CD4-positive, alpha-beta T cell treated with Interleukin-2 at 100 ng/mL for 4 hours (primary cell): ENCODE data around the gene MRPS21.
"Not testable (repeated sequence)": the region's sequence is repeated elsewhere in the genome, so short reads cannot be mapped to it uniquely, and the experiment has no call there.

ENCODE experiments used
- DNase-seq: peaks from one replicate; pipeline ENCODE4 v3.0.0-alpha.2; 2020; ENCODE audit warnings: low spot score

MRPS21 gene

GRCh38 chr1:150281758-150282557 is 11.7 kb upstream of the MRPS21 start, which contains the start of gene CIART:
CIART (plus strand) TSS chr1:150282554; CDS start chr1:150283268, 714 bp downstream.
- peak; percentile 82 for DNase-seq

GRCh38 chr1:150282558-150282958 is 11.1 kb upstream of the MRPS21 start:
- DNase-seq = no peak

GRCh38 chr1:150283260-150283659 is 10.4 kb upstream of the MRPS21 start:
- no peak for DNase-seq

- no peak for DNase-seq
These were observed 5.3 kb upstream of the MRPS21 start for GRCh38 chr1:150288382-150288781.

- no peak for DNase-seq
These were observed 4.8 kb upstream of the MRPS21 start for GRCh38 chr1:150288822-150289221.

- no peak for DNase-seq
These were observed 1.8 kb downstream of the MRPS21 start for GRCh38 chr1:150295476-150295875.

- DNase-seq = no peak
These were observed 6.1 kb downstream of the MRPS21 start for GRCh38 chr1:150299716-150300115.

GRCh38 chr1:150302338-150302737 is 8.7 kb downstream of the MRPS21 start:
- DNase-seq = no peak

- no peak for DNase-seq
These were observed 9.2 kb downstream of the MRPS21 start for GRCh38 chr1:150302902-150303301.

GRCh38 chr1:150308585-150308984 is 14.9 kb downstream of the MRPS21 start:
- DNase-seq = not testable (repeated sequence)

GRCh38 chr1:150309758-150310508 is 16.3 kb downstream of the MRPS21 start:
- no peak for DNase-seq

- DNase-seq = no peak
These were observed 18.1 kb downstream of the MRPS21 start for GRCh38 chr1:150311762-150312161.

- DNase-seq = not testable (repeated sequence)
These were observed 21.0 kb downstream of the MRPS21 start for GRCh38 chr1:150314691-150315090.

GRCh38 chr1:150320667-150320978 is 27.0 kb downstream of the MRPS21 start:
- no peak for DNase-seq

GRCh38 chr1:150321826-150322166 is 28.1 kb downstream of the MRPS21 start:
- no peak for DNase-seq

- peak; percentile 4 for DNase-seq
These were observed 28.6 kb downstream of the MRPS21 start for GRCh38 chr1:150322310-150322709.

- no peak for DNase-seq
These were observed 39.1 kb downstream of the MRPS21 start for GRCh38 chr1:150332651-150333290.

- no peak for DNase-seq
These were observed 52.7 kb downstream of the MRPS21 start for GRCh38 chr1:150346316-150346715.

- DNase-seq = no peak
These were observed 59.2 kb downstream of the MRPS21 start for GRCh38 chr1:150352866-150353265.
